IPS-20b (cell line): ENCODE data around the gene GPR176.

Experiments used
- H3K27ac ChIP-seq: one replicate; pipeline ENCODE4 v1.5.1; 2013; ENCODE audit warnings: low read length
- H3K27me3 ChIP-seq: 2 replicates; pipeline ENCODE4 v1.6.1; 2013; ENCODE audit warnings: mild to moderate bottlenecking, low read length, inconsistent platforms; ENCODE audit not compliant: insufficient read depth
- H3K36me3 ChIP-seq: 2 replicates; pipeline ENCODE4 v1.6.1; 2013; ENCODE audit warnings: low read depth, mild to moderate bottlenecking, inconsistent platforms, low read length, moderate library complexity; ENCODE audit not compliant: insufficient read depth
- H3K4me1 ChIP-seq: 2 replicates; pipeline ENCODE4 v1.6.1; 2013; ENCODE audit warnings: mild to moderate bottlenecking, control low read depth, inconsistent platforms, low read length, moderate library complexity; ENCODE audit not compliant: insufficient read depth
- H3K4me3 ChIP-seq: 2 replicates; pipeline ENCODE4 v1.5.1; 2013; ENCODE audit warnings: mild to moderate bottlenecking, low read length, inconsistent platforms
- H3K9ac ChIP-seq: 2 replicates; pipeline ENCODE4 v1.6.1; 2013; ENCODE audit warnings: low read depth, mild to moderate bottlenecking, inconsistent platforms, low read length, moderate library complexity
- H3K9me3 ChIP-seq: 2 replicates; pipeline ENCODE4 v1.6.1; 2013; ENCODE audit warnings: mild to moderate bottlenecking, low read depth, low read length, inconsistent platforms; ENCODE audit not compliant: insufficient read depth

Gene GPR176

DNA sequence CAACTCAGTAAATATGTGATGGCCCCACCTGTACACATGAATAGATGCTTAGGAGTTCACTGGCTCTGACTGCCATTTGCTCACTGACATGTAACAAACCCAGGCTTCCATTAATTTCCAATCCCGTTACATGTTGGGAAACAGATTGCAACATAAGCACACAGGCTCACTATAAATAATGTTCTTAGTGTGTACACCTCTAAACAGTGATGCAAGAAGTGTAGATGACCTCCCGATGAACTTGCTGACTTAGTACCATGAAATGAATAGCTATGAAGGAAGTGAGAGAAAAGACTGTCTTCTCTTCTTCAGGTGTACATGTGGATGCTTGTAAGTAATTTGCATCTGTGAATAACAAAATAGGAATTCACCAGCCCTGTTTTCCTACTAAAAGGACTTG, 116.0 kb downstream of the GPR176 start:
- Histone ChIP-seq H3K4me3 (no peak overlapping the region), H3K27me3 (no peaks in the 10 kb centered on the region), H3K4me1 (peaks cover 13% of the 10 kb centered on the region; the same call in 1 of the 2 replicates), H3K27ac (no peak overlapping the region), H3K9me3 (no peaks in the 10 kb centered on the region), H3K36me3 (peaks cover 61% of the 10 kb centered on the region), H3K9ac (no peak overlapping the region)

DNA sequence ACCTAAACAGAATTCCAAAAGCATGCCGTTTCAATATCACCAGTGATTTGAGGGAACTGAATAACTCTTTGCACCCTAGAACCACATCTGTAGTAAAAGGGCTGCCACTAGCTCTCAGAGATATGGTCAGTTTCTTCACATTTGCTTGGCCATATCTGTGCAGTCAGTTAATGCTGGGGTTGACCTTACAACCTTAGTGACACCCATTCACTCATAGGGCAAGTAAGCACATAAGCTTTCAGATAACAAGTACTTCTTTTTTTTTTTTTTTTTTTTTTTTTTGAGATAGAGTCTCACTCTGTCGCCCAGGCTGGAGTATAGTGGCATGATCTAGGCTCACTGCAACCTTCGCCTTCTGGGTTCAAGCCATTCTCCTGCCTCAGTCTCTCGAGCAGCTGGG, 117.0 kb downstream of the GPR176 start:
- H3K9ac ChIP-seq, result no peak overlapping the region
- H3K9me3 ChIP-seq, result no peaks in the 10 kb centered on the region
- H3K27me3 ChIP-seq, result no peaks in the 10 kb centered on the region
- peaks cover 66% of the 10 kb centered on the region for H3K36me3 ChIP-seq
- no peak overlapping the region for H3K4me3 ChIP-seq
- H3K27ac ChIP-seq, result no peak overlapping the region
- peaks cover 4% of the 10 kb centered on the region; the same call in 1 of the 2 replicates for H3K4me1 ChIP-seq

DNA sequence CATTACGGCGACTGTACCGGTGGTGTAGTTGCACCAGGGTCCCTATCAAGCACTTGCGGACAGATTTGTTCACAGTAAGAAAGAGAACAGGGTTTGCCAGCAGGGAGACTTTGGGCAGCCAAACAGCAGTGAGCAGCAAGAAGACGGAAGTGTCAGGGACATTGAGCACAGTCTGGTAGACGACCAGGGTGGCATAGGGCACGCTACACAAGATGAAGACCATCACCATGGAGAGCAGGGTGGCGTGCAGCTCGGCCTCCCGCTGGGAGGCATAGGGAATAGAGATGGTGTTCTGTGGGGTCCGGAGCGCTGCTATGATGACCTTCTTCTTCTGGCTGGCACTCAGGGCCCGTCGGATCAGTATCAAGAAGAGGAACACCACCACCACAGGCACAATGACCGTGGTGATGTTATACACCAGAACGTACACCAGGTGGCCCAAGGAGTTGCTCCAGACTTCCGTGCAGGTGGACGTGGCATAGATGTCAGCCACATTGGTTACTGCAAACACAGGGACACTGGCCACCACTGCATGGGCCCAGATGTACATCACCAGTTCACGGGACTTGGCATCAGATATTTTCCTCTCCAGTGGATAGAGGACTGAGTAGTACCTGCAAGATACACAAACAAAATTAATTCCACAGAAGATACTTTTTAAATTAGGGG, 118.3 kb downstream of the GPR176 start:
- H3K4me3 ChIP-seq, result no peak overlapping the region
- H3K9ac ChIP-seq, result no peak overlapping the region
- no peaks in the 10 kb centered on the region for H3K27me3 ChIP-seq
- H3K9me3 ChIP-seq, result no peaks in the 10 kb centered on the region
- H3K4me1 ChIP-seq, result no peaks in the 10 kb centered on the region
- peaks cover 65% of the 10 kb centered on the region for H3K36me3 ChIP-seq
- no peak overlapping the region for H3K27ac ChIP-seq

DNA sequence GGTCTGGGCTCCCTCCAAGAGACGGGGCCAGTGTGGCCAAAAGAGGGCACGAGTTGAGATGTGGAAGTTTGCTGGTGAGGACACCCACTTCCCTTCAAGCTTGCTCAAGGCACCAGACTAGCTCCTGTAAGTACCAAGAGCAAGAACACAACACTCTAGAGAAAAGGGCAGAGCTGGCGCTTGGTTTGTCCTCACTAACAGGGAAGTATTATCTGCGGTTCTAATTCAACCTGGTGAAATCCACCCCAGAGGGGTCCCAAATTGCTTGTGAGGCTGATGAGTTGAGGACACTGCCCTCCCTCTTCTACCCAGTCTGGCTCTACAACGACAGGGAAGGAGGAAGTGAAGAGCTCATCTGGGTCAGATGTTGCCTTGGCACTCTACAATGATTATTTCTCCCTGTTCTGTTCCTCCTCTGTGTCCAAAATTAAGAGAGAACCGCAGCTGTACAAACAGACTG, 120.5 kb downstream of the GPR176 start:
- Histone ChIP-seq H3K4me3 (no peak overlapping the region), H3K9me3 (no peaks in the 10 kb centered on the region), H3K36me3 (peaks cover 45% of the 10 kb centered on the region), H3K27ac (no peak overlapping the region), H3K9ac (no peak overlapping the region), H3K27me3 (no peaks in the 10 kb centered on the region), H3K4me1 (no peaks in the 10 kb centered on the region)

DNA sequence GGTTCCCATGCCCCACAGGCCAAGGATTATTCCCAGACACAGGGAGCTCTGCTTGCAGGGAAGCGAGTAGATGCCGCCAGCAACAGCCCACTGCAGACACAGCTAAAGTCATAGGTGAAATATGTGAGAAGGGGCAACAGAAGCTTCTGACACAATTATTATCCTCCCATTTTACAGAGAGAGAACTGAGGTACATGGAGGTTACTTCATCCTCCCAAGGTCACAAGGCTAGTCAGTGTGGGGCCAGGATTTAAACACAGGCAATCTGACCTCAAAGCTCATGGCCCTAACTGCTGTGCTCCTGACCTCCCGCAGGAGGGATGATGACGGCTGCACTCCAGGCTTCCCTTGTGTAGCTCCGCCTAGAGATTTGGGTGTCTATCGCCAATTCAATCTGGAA, 121.7 kb downstream of the GPR176 start:
- H3K9me3 ChIP-seq, result no peaks in the 10 kb centered on the region

DNA sequence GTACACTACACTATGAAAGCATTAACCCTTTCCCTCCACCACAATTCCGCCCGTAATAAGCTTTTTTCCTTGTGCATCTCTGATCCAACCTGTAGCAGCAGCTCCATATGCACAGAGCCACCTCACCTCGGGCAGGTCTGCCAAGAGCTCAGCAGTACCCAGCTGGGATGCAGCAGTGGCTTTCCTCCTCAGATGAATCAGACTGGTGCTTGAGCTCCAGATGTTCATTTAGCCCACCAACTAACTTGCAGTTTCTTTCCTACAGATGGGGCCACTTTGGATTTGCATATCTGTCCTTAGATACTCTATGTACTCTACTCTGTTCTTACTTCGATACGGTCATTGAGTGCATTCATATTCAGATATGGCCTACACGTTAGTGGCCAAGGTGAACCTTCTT, 122.7 kb downstream of the GPR176 start:
- Histone ChIP-seq H3K9ac (no peak overlapping the region), H3K27ac (no peak overlapping the region), H3K36me3 (peaks cover 34% of the 10 kb centered on the region), H3K27me3 (no peaks in the 10 kb centered on the region), H3K9me3 (no peaks in the 10 kb centered on the region), H3K4me1 (no peaks in the 10 kb centered on the region), H3K4me3 (no peak overlapping the region)

More for the DNA sequence above, 121.7 kb downstream of the GPR176 start:
- no peaks in the 10 kb centered on the region for H3K4me1 ChIP-seq
- no peak overlapping the region for H3K27ac ChIP-seq
- H3K27me3 ChIP-seq, result no peaks in the 10 kb centered on the region
- peaks cover 35% of the 10 kb centered on the region for H3K36me3 ChIP-seq
- no peak overlapping the region for H3K4me3 ChIP-seq
- no peak overlapping the region for H3K9ac ChIP-seq

DNA sequence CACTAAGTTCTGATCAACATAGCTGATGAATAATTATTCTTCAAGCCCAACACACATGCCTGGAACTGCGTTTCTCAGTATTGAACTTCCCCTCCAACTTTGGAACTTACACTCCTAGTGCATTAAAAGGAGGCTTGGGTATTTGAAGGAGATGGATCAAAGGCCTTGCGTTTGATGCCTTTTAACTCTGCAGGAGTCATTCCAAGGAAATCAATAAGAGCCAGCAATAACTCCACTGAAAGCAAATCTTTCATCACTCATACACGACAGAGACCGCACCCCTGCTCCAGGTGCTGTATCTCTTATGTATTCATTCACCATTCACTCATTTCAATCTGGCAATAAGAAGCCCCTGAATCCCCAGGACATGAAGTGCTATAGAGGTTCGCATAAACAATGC, 123.5 kb downstream of the GPR176 start:
- peaks cover 27% of the 10 kb centered on the region for H3K36me3 ChIP-seq
- no peak overlapping the region for H3K27ac ChIP-seq
- H3K4me1 ChIP-seq, result no peaks in the 10 kb centered on the region
- no peak overlapping the region for H3K9ac ChIP-seq
- H3K9me3 ChIP-seq, result no peaks in the 10 kb centered on the region
- H3K4me3 ChIP-seq, result no peak overlapping the region
- H3K27me3 ChIP-seq, result no peaks in the 10 kb centered on the region

DNA sequence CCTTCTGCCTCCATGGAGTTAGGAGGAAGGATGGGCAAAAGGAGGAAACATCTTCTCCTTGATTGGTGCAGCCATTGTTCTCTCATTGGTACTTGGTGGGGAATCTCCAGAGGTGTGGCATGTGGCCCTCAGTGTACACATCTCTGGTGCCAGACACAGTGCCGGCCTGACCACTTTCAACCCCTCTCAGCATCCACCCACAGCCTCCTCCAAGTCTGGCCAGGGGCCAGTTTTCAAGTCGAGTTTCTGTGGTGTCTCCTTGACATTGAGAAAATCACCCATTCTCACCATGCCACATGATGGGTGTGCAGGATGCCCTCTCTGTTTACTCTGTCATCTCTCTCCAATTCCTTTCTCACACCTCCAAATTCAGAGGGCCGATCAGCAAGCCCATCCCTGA, 124.6 kb downstream of the GPR176 start:
- Histone ChIP-seq H3K27ac (no peak overlapping the region), H3K9me3 (no peaks in the 10 kb centered on the region), H3K27me3 (no peaks in the 10 kb centered on the region), H3K4me1 (no peaks in the 10 kb centered on the region), H3K9ac (no peak overlapping the region), H3K4me3 (no peak overlapping the region), H3K36me3 (peaks cover 16% of the 10 kb centered on the region; the same call in 1 of the 2 replicates)

DNA sequence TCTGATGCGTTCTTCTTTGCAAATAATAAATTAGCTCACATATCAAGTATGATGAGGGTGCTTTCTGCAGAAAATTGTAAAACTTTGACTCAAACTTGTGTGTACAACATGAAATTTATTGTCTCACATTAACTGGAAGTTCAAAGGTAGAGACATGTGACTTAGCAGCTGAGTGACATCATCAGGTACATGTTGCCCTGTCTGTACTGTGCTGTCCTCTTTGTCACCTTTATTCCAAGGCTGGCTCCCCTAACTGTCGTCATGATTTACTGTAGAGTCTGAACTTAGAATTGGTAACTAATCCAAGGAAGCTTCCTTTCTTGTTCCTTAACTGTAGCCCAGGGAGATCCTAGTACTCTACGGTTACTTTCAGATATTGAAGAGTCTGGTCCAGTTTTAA, 125.1 kb downstream of the GPR176 start:
- Histone ChIP-seq H3K27me3 (no peaks in the 10 kb centered on the region), H3K4me3 (no peak overlapping the region), H3K9ac (no peak overlapping the region), H3K27ac (no peak overlapping the region), H3K36me3 (peaks cover 10% of the 10 kb centered on the region; the same call in 1 of the 2 replicates), H3K9me3 (no peaks in the 10 kb centered on the region), H3K4me1 (peaks cover 2% of the 10 kb centered on the region; the same call in 1 of the 2 replicates)

DNA sequence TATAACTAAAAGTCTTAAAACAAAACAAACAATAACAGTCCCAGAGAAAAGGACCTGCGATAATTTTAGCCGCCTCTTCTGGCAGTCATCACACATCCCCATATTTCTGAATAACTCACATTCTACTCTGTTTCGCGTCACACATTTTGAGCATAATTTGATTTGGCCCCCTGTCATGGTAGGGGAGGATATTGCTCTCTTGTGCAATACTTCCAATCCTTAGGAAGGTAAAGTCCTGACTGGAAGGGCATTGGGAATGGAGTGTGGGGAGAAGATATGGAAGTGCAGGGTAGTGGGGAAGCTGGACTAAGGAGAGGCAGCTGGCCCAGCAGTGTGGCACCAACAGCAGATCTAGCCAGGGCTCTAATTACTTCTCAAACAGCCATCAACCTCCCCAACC, 126.1 kb downstream of the GPR176 start:
- no peak overlapping the region for H3K27ac ChIP-seq
- no peak overlapping the region for H3K4me3 ChIP-seq
- H3K9ac ChIP-seq, result no peak overlapping the region
- peaks cover 7% of the 10 kb centered on the region; the same call in 1 of the 2 replicates for H3K36me3 ChIP-seq
- H3K27me3 ChIP-seq, result no peaks in the 10 kb centered on the region
- H3K9me3 ChIP-seq, result no peaks in the 10 kb centered on the region
- H3K4me1 ChIP-seq, result peaks cover 13% of the 10 kb centered on the region; the same call in 1 of the 2 replicates

DNA sequence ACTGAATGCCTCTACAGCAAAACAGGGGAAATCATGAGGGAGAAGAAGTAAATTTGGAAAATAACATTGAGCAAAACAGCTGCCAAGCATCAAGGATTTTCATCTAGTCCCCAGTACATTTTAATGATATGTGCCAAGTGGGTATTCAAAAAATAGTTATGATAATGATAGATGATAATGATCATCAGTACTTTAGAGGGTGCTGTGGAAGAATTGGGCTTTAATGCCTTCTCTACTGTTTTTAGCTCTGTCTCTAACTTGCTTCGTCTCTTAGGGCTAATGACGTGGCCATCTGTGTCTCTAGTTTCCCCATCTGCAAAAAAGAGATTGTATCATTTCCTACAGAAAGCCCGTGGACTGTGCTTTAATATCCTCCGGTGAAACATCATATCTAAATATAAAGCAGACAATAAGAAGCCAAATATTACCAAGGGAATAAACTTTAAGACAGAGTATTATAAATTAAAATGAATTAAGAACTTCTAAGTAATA, 127.2 kb downstream of the GPR176 start:
- Histone ChIP-seq H3K9ac (no peak overlapping the region), H3K27ac (no peak overlapping the region), H3K9me3 (no peaks in the 10 kb centered on the region), H3K36me3 (peaks cover under 1% of the 10 kb centered on the region; the same call in 1 of the 2 replicates), H3K4me3 (no peak overlapping the region), H3K27me3 (no peaks in the 10 kb centered on the region), H3K4me1 (peaks cover 23% of the 10 kb centered on the region)
